Cardiac fibroblast (primary cell): ENCODE data around the gene OR6C65.
"Not testable (repeated sequence)": the region's sequence is repeated elsewhere in the genome, so short reads cannot be mapped to it uniquely, and the experiment has no call there.

Source experiments
- DNase-seq, 2 donors: peaks; one replicate each; pipeline versions ENCODE4 v3.0.0 to v3.0.0-alpha.2; 2010; ENCODE audit warnings: low read depth in 2 of 2
- H3K4me3 ChIP-seq, 2 donors: replicated peaks in 1 of 2; 1 replicate in 1 of 2; 2 replicates in 1 of 2; pipeline ENCODE4 v1.5.1; 2011; ENCODE audit warnings: low read depth in 2 of 2, low read length in 2 of 2, mild to moderate bottlenecking in 2 of 2, moderate library complexity in 1 of 2
- CTCF ChIP-seq: IDR thresholded peaks from one replicate; pipeline ENCODE4 v1.5.1; 2011; ENCODE audit warnings: low read depth, mild to moderate bottlenecking, low read length, inconsistent platforms

Gene OR6C65

GRCh38 chr12:55425954-55426353 is 25.6 kb downstream of the OR6C65 start, which contains the start of gene OR6C76:
TSS of gene OR6C76 (plus strand) at chr12:55426254. CDS start at chr12:55426254, 0 bp downstream.
- no peak within 1 kb of the TSS for H3K4me3 ChIP-seq
- TF ChIP-seq CTCF: no peak
- no peak for DNase-seq

GRCh38 chr12:55428331-55429243 is 28.3 kb downstream of the OR6C65 start:
- no peak for TF ChIP-seq CTCF
- DNase-seq: no peak
- H3K4me3 ChIP-seq: no peak overlapping the region

DNA sequence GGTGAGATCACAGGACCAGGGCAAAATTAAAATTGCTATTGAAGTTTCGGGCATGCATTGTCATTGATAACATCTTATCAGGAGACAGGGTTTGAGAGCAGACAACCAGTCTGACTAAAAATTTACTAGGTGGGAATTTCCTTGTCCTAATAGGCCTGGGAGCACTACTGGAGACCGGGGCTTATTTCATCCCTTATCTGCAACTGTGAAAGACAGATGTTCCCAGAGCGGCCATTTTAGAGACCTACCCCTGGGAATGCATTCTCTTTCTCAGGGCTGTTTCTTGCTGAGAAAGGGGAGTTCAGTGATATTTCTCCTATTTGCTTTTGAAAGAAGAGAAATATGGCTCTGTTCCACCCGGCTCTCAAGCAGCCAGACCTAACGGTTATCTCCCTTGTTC is 40.9 kb downstream of the OR6C65 start:
- not testable (repeated sequence) for H3K4me3 ChIP-seq, DNase-seq

DNA sequence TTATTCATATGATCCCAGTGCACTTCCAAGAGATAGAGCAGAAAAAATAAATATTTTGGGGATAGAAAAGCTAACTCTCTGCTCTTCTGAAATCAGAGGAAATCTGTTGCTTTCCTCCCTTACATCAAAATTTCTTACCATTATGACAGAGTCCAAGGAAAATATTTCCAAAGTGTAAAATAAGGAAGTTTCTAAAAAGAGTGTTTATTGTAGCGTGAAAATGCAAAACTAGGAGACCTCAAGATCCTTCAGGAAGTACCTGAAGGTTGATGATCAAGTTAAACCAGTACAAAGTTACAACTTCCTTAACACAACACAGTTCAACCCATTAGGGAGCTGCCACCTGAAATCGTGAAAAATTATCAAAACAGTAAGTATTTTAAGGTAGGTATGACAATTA is 43.4 kb downstream of the OR6C65 start, which contains the start of gene OR6C2:
Gene OR6C2, plus strand, starts transcription at position 301 of the 400 bp plus-strand sequence. CDS start 8,138 bp downstream, outside the sequence.
- H3K4me3 ChIP-seq: no peak within 1 kb of the TSS
- DNase-seq: no peak
- no peak for TF ChIP-seq CTCF

GRCh38 chr12:55445357-55445756 is 45.0 kb downstream of the OR6C65 start:
- TF ChIP-seq CTCF: no peak
- no peak overlapping the region for H3K4me3 ChIP-seq
- DNase-seq: no peak

DNA sequence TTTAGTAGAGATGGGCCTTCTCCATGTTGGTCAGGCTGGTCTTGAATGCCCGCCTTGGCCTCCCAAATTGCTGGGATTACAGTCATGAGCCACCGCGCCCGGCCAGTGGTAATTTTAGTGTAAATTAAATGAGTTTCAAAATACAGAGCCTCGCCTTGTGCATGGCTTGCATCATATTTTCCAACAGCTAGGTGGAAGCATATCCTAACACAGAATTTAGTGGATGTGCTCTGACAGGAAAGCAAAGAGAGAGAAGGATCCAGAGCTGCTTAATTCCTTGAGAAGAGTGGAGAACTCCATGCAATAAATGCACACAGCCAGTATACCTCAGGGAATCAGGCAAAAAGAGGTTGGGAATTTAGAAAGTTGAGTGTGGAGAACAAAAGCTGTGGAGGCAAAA is 46.0 kb downstream of the OR6C65 start:
- H3K4me3 ChIP-seq: no peak overlapping the region
- no peak for DNase-seq
- no peak for TF ChIP-seq CTCF

DNA sequence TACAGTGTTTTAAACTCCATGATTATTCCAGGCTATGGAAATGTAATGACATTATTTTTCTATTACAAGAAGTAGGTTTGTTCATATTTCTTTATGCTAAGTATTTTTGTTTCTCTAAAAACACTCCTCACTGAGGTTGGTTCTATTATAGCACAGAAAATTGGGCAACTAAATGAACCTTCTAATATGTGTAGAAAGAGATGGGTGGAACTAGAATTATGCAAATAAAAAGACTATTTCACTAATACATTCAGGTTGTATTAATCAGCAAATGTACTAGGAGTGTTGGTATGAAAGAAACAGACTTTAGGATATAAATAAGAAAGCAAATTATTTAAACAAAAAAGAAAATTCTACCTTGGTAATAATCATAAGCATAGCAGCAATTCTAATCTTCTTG is 48.5 kb downstream of the OR6C65 start:
- H3K4me3 ChIP-seq: no peak overlapping the region

More for the DNA sequence above, 48.5 kb downstream of the OR6C65 start:
- no peak for DNase-seq
- no peak for TF ChIP-seq CTCF
